Progenitor cell of endocrine pancreas (in vitro differentiated cells): ENCODE data around the gene A1BG. TPM values are rescaled to one million over a fixed set of nuclear protein-coding genes. Genes with fewer than 3 reads are reported as not detected.

ENCODE experiments used
- DNase-seq: peaks from one replicate; pipeline ENCODE4 v3.0.0; 2021; ENCODE audit warnings: low spot score; ENCODE audit not compliant: unreplicated experiment
- H3K27ac Mint-ChIP-seq: 2 replicates; pipeline ENCODE4 v1.8.0; 2021; ENCODE audit warnings: mild to moderate bottlenecking, moderate library complexity, mixed read lengths
- H3K27me3 Mint-ChIP-seq: 2 replicates; pipeline ENCODE4 v1.8.0; 2021; ENCODE audit warnings: mixed read lengths
- H3K36me3 Mint-ChIP-seq: 2 replicates; pipeline ENCODE4 v1.8.0; 2022; ENCODE audit warnings: mixed read lengths; ENCODE audit not compliant: insufficient read depth
- H3K4me1 Mint-ChIP-seq: 2 replicates; pipeline ENCODE4 v1.8.0; 2021; ENCODE audit warnings: low read depth, mixed read lengths
- H3K4me3 Mint-ChIP-seq: 2 replicates; pipeline ENCODE4 v1.8.0; 2021; ENCODE audit warnings: low read depth, mild to moderate bottlenecking, moderate library complexity, mixed read lengths
- H3K9me3 Mint-ChIP-seq: 2 replicates; pipeline ENCODE4 v1.8.0; 2021; ENCODE audit warnings: low read depth, mixed read lengths
- total RNA-seq: library from RNA; stranded (reverse); gene quantifications from 2 replicates; pipeline ENCODE4 v1.2.1, GENCODE V29; 2021
- TF ChIP-seq, protein P1 (sequence below): fragments of 200-600 bp; sonication (generic); IDR thresholded peaks from one replicate; pipeline ENCODE4 v1.5.0; 2021; ENCODE audit warnings: antibody characterized with exemption, mild to moderate bottlenecking; ENCODE audit not compliant: unreplicated experiment

Gene A1BG
- total RNA-seq, 1 donor from 2014 or later: 3.9 TPM

DNA sequence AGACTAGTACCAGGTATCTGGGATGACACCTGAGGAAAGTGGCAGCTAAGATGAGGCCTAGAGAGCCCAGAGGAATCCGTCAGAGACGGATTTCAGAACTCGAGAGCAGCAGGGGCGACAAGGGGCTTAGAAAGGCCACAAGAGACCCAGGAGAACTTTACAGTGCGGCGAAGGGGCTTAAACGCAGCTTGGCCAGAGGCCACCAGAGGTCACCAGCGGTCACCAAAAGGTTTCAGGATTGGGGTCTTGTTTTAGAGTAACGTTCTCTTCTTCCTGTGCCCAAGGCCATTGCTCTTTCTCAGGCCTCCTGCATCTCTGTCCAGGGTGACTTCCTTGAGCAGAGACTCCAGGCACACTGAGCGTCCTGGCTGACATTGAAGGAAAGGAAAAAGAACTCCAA is 24.3 kb downstream of the A1BG start:
- Mint-ChIP-seq H3K27me3 (no peaks in the 10 kb centered on the region), H3K4me1 (peaks cover 10% of the 10 kb centered on the region), H3K9me3 (no peaks in the 10 kb centered on the region), H3K4me3 (no peak overlapping the region), H3K27ac (peak overlapping the region; percentile 11), H3K36me3 (no peaks in the 10 kb centered on the region)
- TF ChIP-seq, protein P1, sequence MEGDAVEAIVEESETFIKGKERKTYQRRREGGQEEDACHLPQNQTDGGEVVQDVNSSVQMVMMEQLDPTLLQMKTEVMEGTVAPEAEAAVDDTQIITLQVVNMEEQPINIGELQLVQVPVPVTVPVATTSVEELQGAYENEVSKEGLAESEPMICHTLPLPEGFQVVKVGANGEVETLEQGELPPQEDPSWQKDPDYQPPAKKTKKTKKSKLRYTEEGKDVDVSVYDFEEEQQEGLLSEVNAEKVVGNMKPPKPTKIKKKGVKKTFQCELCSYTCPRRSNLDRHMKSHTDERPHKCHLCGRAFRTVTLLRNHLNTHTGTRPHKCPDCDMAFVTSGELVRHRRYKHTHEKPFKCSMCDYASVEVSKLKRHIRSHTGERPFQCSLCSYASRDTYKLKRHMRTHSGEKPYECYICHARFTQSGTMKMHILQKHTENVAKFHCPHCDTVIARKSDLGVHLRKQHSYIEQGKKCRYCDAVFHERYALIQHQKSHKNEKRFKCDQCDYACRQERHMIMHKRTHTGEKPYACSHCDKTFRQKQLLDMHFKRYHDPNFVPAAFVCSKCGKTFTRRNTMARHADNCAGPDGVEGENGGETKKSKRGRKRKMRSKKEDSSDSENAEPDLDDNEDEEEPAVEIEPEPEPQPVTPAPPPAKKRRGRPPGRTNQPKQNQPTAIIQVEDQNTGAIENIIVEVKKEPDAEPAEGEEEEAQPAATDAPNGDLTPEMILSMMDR: peak; percentile 60
- peak; percentile 28 for DNase-seq

DNA sequence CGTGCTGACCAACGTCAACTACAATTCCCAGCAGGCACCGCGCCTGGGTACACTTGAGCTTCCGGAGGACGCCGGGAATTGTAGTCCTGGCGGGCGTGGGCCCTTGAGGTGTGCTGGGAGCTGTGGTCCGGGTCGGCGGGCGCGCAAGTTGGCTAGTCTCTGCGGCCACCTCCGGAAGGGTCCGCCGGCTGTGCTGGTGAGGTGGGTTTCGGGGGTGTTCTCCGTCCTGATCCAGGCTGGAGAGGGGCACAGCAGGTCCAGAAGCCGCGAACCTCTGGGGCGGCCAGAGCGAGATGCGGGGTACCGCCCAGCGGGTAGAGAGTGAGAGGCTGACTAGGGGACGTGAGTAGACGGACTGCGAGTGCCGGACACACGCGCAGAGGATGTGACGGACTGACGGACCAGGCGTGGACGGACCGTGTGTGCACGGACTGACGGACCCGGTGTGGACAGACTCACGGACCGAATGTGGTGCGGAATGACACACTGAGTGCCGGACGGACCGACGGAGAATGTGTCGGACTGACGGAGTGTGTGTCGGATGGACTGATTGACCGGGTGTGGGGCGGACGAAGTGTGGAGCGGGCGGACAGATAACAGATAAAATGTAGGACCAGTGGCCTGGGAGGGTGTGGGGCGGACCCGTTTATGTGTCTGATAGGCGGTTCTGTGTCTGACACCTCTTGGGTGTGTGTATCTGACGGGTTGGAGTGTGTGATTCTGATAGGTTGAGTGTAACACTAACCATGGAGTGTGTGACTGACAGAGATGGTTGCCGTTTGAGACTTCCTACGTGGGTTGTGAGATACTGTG is 26.2 kb downstream of the A1BG start, which contains the start of gene ZSCAN22:
ZSCAN22 (plus strand) TSS at position 81 of the 813 bp plus-strand sequence. CDS start 7,809 bp downstream, outside the sequence.
- DNase-seq: peak; percentile 87
- H3K27me3 Mint-ChIP-seq: no peaks in the 10 kb centered on the region
- no peaks in the 10 kb centered on the region for H3K36me3 Mint-ChIP-seq
- H3K9me3 Mint-ChIP-seq: no peaks in the 10 kb centered on the region
- H3K4me1 Mint-ChIP-seq: peaks cover 10% of the 10 kb centered on the region
- no peak within 1 kb of the TSS for H3K4me3 Mint-ChIP-seq
- no peak within 1 kb of the TSS for H3K27ac Mint-ChIP-seq
- TF ChIP-seq, protein P1: no peak

DNA sequence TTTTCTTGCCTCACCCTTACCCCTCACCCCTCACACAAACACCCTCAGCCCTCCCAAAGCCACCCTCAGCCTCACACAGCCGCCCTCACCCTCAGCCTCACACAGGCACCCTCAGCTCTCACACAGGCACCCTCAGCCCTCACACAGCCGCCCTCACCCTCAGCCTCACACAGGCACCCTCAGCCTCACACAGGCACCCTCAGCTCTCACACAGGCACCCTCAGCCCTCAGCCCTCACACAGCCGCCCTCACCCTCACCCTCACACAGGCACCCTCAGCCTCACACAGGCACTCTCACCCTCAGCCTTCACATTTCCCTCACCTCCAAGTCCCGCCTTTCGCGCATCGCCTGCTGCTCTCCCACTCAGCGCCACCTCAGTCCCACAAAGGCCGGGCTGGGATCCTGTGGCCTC is 26.8 kb downstream of the A1BG start:
- no peak for DNase-seq
- H3K4me1 Mint-ChIP-seq: peaks cover 10% of the 10 kb centered on the region
- TF ChIP-seq, protein P1: no peak
- no peaks in the 10 kb centered on the region for H3K27me3 Mint-ChIP-seq
- no peaks in the 10 kb centered on the region for H3K36me3 Mint-ChIP-seq
- no peak overlapping the region for H3K27ac Mint-ChIP-seq
- no peak overlapping the region for H3K4me3 Mint-ChIP-seq
- no peaks in the 10 kb centered on the region for H3K9me3 Mint-ChIP-seq

DNA sequence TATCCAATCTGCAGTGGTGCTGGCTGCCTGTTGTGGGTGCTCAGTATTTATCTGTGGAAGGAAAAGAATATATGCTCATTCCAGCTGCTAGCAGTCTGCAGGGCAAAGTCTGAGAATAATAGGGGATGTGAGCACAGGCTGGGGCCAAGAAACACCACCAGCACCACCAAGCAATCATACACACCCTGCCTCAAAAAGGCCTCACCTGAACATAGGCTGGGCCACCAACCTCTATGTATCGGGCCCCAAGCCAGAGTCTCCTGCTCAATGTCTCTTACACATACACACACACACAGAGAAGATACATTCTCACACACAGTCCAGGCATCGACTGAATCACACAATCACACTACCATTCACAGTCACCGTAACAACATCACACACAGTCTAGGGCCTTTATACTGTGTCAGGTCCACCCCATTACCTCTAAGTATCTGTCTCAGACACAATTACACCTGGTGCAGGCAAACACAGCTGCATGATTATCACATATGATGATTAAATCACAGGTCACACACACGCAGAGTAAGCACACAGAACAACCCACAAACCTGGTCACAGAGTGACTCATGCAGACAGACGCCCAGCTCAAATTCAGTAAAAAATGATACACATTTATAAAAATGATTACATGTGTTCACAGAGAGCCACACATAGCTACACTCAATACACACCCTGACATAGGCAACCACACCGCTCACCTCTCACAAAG is 27.8 kb downstream of the A1BG start:
- TF ChIP-seq, protein P1: no peak
- no peak for DNase-seq
- H3K4me3 Mint-ChIP-seq: no peak overlapping the region
- H3K9me3 Mint-ChIP-seq: no peaks in the 10 kb centered on the region
- H3K27me3 Mint-ChIP-seq: no peaks in the 10 kb centered on the region
- H3K36me3 Mint-ChIP-seq: no peaks in the 10 kb centered on the region
- H3K4me1 Mint-ChIP-seq: peaks cover 6% of the 10 kb centered on the region
- H3K27ac Mint-ChIP-seq: no peak overlapping the region

DNA sequence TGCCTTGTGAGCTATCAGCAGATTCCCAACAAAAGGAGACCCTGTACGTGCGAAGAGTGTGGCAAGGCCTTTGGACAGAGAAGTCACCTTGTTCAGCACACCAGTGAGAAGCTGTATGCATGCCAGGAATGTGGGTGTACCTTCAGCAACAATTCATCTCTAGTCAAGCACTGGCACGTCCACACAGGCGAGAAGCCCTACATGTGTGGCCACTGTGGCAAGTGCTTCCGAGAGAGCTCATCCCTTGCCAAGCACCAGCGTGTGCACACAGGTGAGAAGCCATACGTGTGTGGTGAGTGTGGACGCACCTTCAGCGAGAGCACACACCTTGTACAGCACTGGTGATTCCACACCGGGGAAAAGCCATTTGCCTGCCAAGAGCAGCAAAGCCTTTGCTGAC is 34.1 kb downstream of the A1BG start:
- Mint-ChIP-seq H3K27me3 (no peaks in the 10 kb centered on the region), H3K4me1 (no peaks in the 10 kb centered on the region), H3K4me3 (no peak overlapping the region), H3K36me3 (peaks cover 4% of the 10 kb centered on the region), H3K9me3 (no peaks in the 10 kb centered on the region), H3K27ac (no peak overlapping the region)
- TF ChIP-seq, protein P1: no peak
- DNase-seq: no peak
